SK-N-SH (cell line): ENCODE data around the gene ASMTL. TPM values are rescaled to one million over a fixed set of nuclear protein-coding genes. Genes with fewer than 3 reads are reported as not detected.

Source experiments
- CTCF ChIA-PET: fragments of 300-600, 350-600 bp; formaldehyde crosslinking; extraction: SDS; loops from one replicate; lab custom pipeline; 2021; lab: Yijun Ruan, JAX
- POLR2A ChIA-PET: fragments of 350-600 bp; sonication (Branson Sonifier 250); formaldehyde crosslinking; extraction: SDS; loops from one replicate; lab custom pipeline; 2020; ENCODE audit warnings: antibody characterized with exemption, inconsistent platforms; lab: Yijun Ruan, JAX
- DNase-seq: peaks from one replicate; pipeline ENCODE4 v3.0.0; 2012
- H2AFZ ChIP-seq: fragments of 200-600 bp; sonication (generic); 2 replicates; pipeline ENCODE4 v1.8.1; 2016; ENCODE audit warnings: antibody characterized with exemption, mild to moderate bottlenecking, low read depth
- H3F3A ChIP-seq: fragments of 200-600 bp; sonication (generic); replicated peaks from 2 replicates; pipeline ENCODE3; 2016; ENCODE audit warnings: antibody characterized with exemption, mild to moderate bottlenecking; ENCODE audit not compliant: insufficient read depth
- H3K27ac ChIP-seq, 2 experiments: fragments of 200-500 bp in 1 of 2; fragments of 200-600 bp in 1 of 2; sonication (Bioruptor generic) in 1 of 2; sonication (generic), shearing (Covaris generic) in 1 of 2; 2 replicates each; pipeline versions ENCODE4 v1.5.1 to v1.6.1; 2014 to 2016; ENCODE audit warnings: low read depth in 2 of 2, inconsistent platforms in 1 of 2, low read length in 1 of 2, mild to moderate bottlenecking in 1 of 2, mixed read lengths in 1 of 2
- H3K27me3 ChIP-seq: fragments of 200-600 bp; sonication (generic), shearing (Covaris generic); 2 replicates; pipeline ENCODE4 v1.6.1; 2016; ENCODE audit warnings: mixed run types; ENCODE audit not compliant: insufficient read depth
- H3K36me3 ChIP-seq, 2 experiments: fragments of 200-500 bp in 1 of 2; fragments of 200-600 bp in 1 of 2; sonication (Bioruptor generic) in 1 of 2; sonication (generic) in 1 of 2; replicated peaks in 1 of 2; 2 replicates each; pipeline versions ENCODE3 to v1.5.1; 2014 to 2016; ENCODE audit warnings: low read length in 1 of 2, mild to moderate bottlenecking in 1 of 2; ENCODE audit not compliant: insufficient read depth in 2 of 2, control insufficient read depth in 1 of 2
- H3K4me1 ChIP-seq, 2 experiments: fragments of 200-500 bp in 1 of 2; fragments of 200-600 bp in 1 of 2; sonication (Bioruptor generic) in 1 of 2; sonication (generic), shearing (Covaris generic) in 1 of 2; 2 replicates each; pipeline versions ENCODE4 v1.5.1 to v1.6.1; 2014 to 2016; ENCODE audit warnings: low read depth in 1 of 2, low read length in 1 of 2, mixed run types in 1 of 2; ENCODE audit not compliant: insufficient read depth in 2 of 2, control insufficient read depth in 1 of 2
- H3K4me2 ChIP-seq: fragments of 200-600 bp; sonication (generic), shearing (Covaris generic); 2 replicates; pipeline ENCODE4 v1.6.1; 2017; ENCODE audit warnings: mixed run types
- H3K4me3 ChIP-seq, 2 experiments: fragments of 200-500 bp in 1 of 2; fragments of 200-600 bp in 1 of 2; sonication (Bioruptor generic) in 1 of 2; sonication (generic), shearing (Covaris generic) in 1 of 2; 2 replicates each; pipeline versions ENCODE4 v1.5.1 to v1.8.1; 2014 to 2016; ENCODE audit warnings: low read depth in 2 of 2, inconsistent platforms in 1 of 2, low read length in 1 of 2, mild to moderate bottlenecking in 1 of 2, mixed read lengths in 1 of 2, moderate library complexity in 1 of 2
- H3K79me2 ChIP-seq: fragments of 200-600 bp; sonication (generic); 2 replicates; pipeline ENCODE4 v1.8.1; 2017; ENCODE audit warnings: mild to moderate bottlenecking; ENCODE audit not compliant: insufficient read depth
- H3K9ac ChIP-seq: fragments of 200-600 bp; sonication (generic); 2 replicates; pipeline ENCODE4 v1.6.1; 2017; ENCODE audit warnings: mixed run types
- H3K9me2 ChIP-seq: fragments of 200-600 bp; sonication (generic); 2 replicates; pipeline ENCODE4 v1.6.1; 2017; ENCODE audit warnings: mixed run types
- H3K9me3 ChIP-seq: fragments of 200-600 bp; sonication (generic); 2 replicates; pipeline ENCODE4 v1.6.1; 2017; ENCODE audit warnings: mixed run types, mild to moderate bottlenecking, moderate library complexity
- H4K20me1 ChIP-seq: fragments of 200-600 bp; sonication (generic); 2 replicates; pipeline ENCODE4 v1.6.1; 2017; ENCODE audit warnings: mild to moderate bottlenecking, mixed run types; ENCODE audit not compliant: insufficient read depth
- CHD2 ChIP-seq: fragments of 150-350 bp; IDR thresholded peaks from 2 replicates; pipeline ENCODE4 v1.6.1; 2018; ENCODE audit warnings: low read length; ENCODE audit not compliant: partially characterized antibody
- CTCF ChIP-seq: fragments of 200-600 bp; sonication (generic); IDR thresholded peaks from 2 replicates; pipeline ENCODE4 v1.6.1; 2017; ENCODE audit warnings: antibody characterized with exemption, mild to moderate bottlenecking, moderate library complexity
- ELF1 ChIP-seq: IDR thresholded peaks from 2 replicates; pipeline ENCODE4 v1.4.0; 2012
- EP300 ChIP-seq, 2 experiments: IDR thresholded peaks; 2 replicates each; pipeline versions ENCODE4 v1.4.0 to v1.6.1; 2012; ENCODE audit warnings: borderline replicate concordance in 1 of 2, low read depth in 1 of 2, low read length in 1 of 2
- MAX ChIP-seq: IDR thresholded peaks from 2 replicates; pipeline ENCODE4 v1.4.0; 2012; ENCODE audit warnings: low read depth
- MEF2A ChIP-seq: IDR thresholded peaks from 2 replicates; pipeline ENCODE4 v1.4.0; 2012; ENCODE audit warnings: low read depth, borderline replicate concordance
- MXI1 ChIP-seq: IDR thresholded peaks from 2 replicates; pipeline ENCODE4 v1.6.1; 2012; ENCODE audit warnings: mild to moderate bottlenecking, low read depth, low read length, improper control_type of control experiment
- NFIC ChIP-seq: IDR thresholded peaks from 2 replicates; pipeline ENCODE4 v1.4.0; 2012; ENCODE audit warnings: borderline replicate concordance
- NRF1 ChIP-seq: IDR thresholded peaks from 2 replicates; pipeline ENCODE4 v1.6.1; 2012; ENCODE audit warnings: low read depth, mild to moderate bottlenecking, low read length
- POLR2AphosphoS5 ChIP-seq: IDR thresholded peaks from 2 replicates; pipeline ENCODE4 v1.6.1; 2012; ENCODE audit warnings: low read depth, low read length
- REST ChIP-seq: IDR thresholded peaks from 2 replicates; pipeline ENCODE4 v1.6.1; 2012; ENCODE audit warnings: mild to moderate bottlenecking, low read depth, low read length, moderate library complexity
- RFX5 ChIP-seq: IDR thresholded peaks from 2 replicates; pipeline ENCODE4 v1.6.1; 2012; ENCODE audit warnings: mild to moderate bottlenecking, improper control_type of control experiment, low read length
- SIN3A ChIP-seq: IDR thresholded peaks from 2 replicates; pipeline ENCODE4 v1.6.1; 2012; ENCODE audit warnings: low read depth, mild to moderate bottlenecking, low read length, moderate library complexity, borderline replicate concordance
- SMC3 ChIP-seq: IDR thresholded peaks from 2 replicates; pipeline ENCODE4 v1.6.1; 2012; ENCODE audit warnings: low read depth, low read length, improper control_type of control experiment
- TAF1 ChIP-seq: IDR thresholded peaks from 2 replicates; pipeline ENCODE4 v1.6.1; 2012; ENCODE audit warnings: low read depth, mild to moderate bottlenecking, low read length, moderate library complexity, borderline replicate concordance
- TEAD4 ChIP-seq: IDR thresholded peaks from 2 replicates; pipeline ENCODE4 v1.4.0; 2012; ENCODE audit warnings: mild to moderate bottlenecking, borderline replicate concordance; ENCODE audit not compliant: insufficient read depth
- USF1 ChIP-seq: IDR thresholded peaks from 2 replicates; pipeline ENCODE4 v1.4.0; 2012; ENCODE audit warnings: low read depth, borderline replicate concordance
- ZBTB33 ChIP-seq: IDR thresholded peaks from 2 replicates; pipeline ENCODE4 v1.4.0; 2012; ENCODE audit warnings: low read depth, borderline replicate concordance
- WGBS: methylation state at CpG from one replicate; pipeline ENCODE4 v1.1.6; 2017; ENCODE audit warnings: low lambda C conversion rate; 5-methylcytosine and 5-hydroxymethylcytosine counted together
- polyA plus RNA-seq, 3 experiments: library from polyadenylated mRNA; depleted of rRNA; stranded (reverse); fragments of >200 nt; gene quantifications; 2 replicates each; pipeline ENCODE4 v1.2.3, GENCODE V29; 2012

Gene ASMTL
- polyA plus RNA-seq, 1 of the 3 experiments (the other 2 are of a cell fraction), result 37.7 TPM

- no peak overlapping the region for H2AFZ ChIP-seq
- no peak overlapping the region for H3K4me3 ChIP-seq
- ChIA-PET POLR2A (no interaction called here), CTCF (no interaction called here)
- no peak overlapping the region for H3K4me2 ChIP-seq
- no peaks in the 10 kb centered on the region for H3K9me3 ChIP-seq
- H3K27ac ChIP-seq, result no peak overlapping the region
- H3K9me2 ChIP-seq, result no peaks in the 10 kb centered on the region
- no peaks in the 10 kb centered on the region for H3K4me1 ChIP-seq
- no peaks in the 10 kb centered on the region for H4K20me1 ChIP-seq
- WGBS, result 96% methylated on average over 7 of the region's 10 CpGs
- no peaks in the 10 kb centered on the region for H3K27me3 ChIP-seq
- DNase-seq, result no peak
- H3F3A ChIP-seq, result no peaks in the 10 kb centered on the region
- H3K9ac ChIP-seq, result no peak overlapping the region
- H3K79me2 ChIP-seq, result no peaks in the 10 kb centered on the region
- TF ChIP-seq ELF1 (no peak), USF1 (no peak), TAF1 (no peak), CHD2 (no peak), NFIC (no peak), SMC3 (no peak), RFX5 (no peak), EP300 (IDR thresholded peaks at IDR 0.05; ENCODE audit: borderline replicate concordance in 1 of 2, low read depth in 1 of 2, low read length in 1 of 2) (no peak), MXI1 (no peak), REST (no peak), TEAD4 (no peak), MAX (no peak), MEF2A (no peak), NRF1 (no peak), ZBTB33 (no peak), SIN3A (no peak), POLR2AphosphoS5 (no peak), CTCF (no peak)
- H3K36me3 ChIP-seq, result peaks cover 4 to 27% of the 10 kb centered on the region in 2 experiments
Observed at GRCh38 chrX:1403228-1403627, 49.5 kb downstream of the ASMTL start.
